Suprapubic skin (tissue), 3 donors: ENCODE data around the gene CDC27.

ENCODE experiments used
- CTCF ChIP-seq, 2 donors: fragments of 200-600 bp in 1 of 2; fragments of 450-650 bp in 1 of 2; sonication (generic) in 1 of 2; IDR thresholded peaks; one replicate each; pipeline ENCODE4 v1.5.1; 2016 to 2019; ENCODE audit warnings: antibody characterized with exemption in 2 of 2, mild to moderate bottlenecking in 1 of 2, moderate library complexity in 1 of 2
- EP300 ChIP-seq: sonication (generic); formaldehyde crosslinking; IDR thresholded peaks from one replicate; pipeline ENCODE4 v1.6.1; 2017; ENCODE audit warnings: antibody characterized with exemption

DNA sequence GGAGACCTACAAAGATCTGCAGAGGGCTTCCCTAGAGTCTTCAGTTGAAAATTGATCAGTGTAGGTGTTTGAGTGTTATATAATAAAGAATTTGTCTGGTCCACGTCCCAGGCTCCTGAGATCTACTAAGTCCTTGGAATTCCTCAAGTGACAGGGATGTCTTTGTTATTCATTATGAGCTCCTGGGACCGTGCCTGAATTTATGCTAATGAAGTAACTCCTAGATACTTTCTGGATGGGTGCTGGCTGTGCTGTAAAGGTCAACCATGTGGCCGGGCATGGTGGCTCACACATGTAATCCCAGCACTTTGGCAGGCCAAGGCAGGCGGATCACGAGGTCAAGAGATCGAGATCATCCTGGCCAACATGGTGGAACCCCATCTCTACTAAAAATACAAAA, 43.7 kb downstream of the CDC27 start:
- no peak for TF ChIP-seq CTCF (IDR thresholded peaks at IDR 0.05)
- TF ChIP-seq EP300: no peak
